H7 (cell line): Measurements from ENCODE around the gene EXOSC2. TPM values are rescaled to one million over a fixed set of nuclear protein-coding genes. Genes with fewer than 3 reads are reported as not detected.
"Not testable (repeated sequence)": the region's sequence is repeated elsewhere in the genome, so short reads cannot be mapped to it uniquely, and the experiment has no call there.

ENCODE experiments used
- DNase-seq: peaks from one replicate; pipeline ENCODE4 v3.0.0; 2012
- H3K27me3 ChIP-seq: 2 replicates; pipeline ENCODE4 v1.6.0; 2011; ENCODE audit warnings: mild to moderate bottlenecking, low read length; ENCODE audit not compliant: control insufficient read depth, insufficient read depth
- H3K36me3 ChIP-seq: replicated peaks from 2 replicates; pipeline ENCODE4 v1.5.1; 2011; ENCODE audit warnings: low read length; ENCODE audit not compliant: control insufficient read depth, insufficient read depth
- H3K4me3 ChIP-seq: 2 replicates; pipeline ENCODE4 v1.5.1; 2011; ENCODE audit warnings: low read depth, mild to moderate bottlenecking, control low read depth, low read length, moderate library complexity; ENCODE audit not compliant: insufficient read depth
- total RNA-seq: library from RNA; depleted of rRNA; stranded (reverse); fragments of >200 nt; shearing (Covaris generic); gene quantifications from 2 replicates; pipeline ENCODE4 v1.2.3, GENCODE V29; 2014

The EXOSC2 gene
- total RNA-seq, 1 experiment from 2014 or later, result 61.9 TPM

DNA sequence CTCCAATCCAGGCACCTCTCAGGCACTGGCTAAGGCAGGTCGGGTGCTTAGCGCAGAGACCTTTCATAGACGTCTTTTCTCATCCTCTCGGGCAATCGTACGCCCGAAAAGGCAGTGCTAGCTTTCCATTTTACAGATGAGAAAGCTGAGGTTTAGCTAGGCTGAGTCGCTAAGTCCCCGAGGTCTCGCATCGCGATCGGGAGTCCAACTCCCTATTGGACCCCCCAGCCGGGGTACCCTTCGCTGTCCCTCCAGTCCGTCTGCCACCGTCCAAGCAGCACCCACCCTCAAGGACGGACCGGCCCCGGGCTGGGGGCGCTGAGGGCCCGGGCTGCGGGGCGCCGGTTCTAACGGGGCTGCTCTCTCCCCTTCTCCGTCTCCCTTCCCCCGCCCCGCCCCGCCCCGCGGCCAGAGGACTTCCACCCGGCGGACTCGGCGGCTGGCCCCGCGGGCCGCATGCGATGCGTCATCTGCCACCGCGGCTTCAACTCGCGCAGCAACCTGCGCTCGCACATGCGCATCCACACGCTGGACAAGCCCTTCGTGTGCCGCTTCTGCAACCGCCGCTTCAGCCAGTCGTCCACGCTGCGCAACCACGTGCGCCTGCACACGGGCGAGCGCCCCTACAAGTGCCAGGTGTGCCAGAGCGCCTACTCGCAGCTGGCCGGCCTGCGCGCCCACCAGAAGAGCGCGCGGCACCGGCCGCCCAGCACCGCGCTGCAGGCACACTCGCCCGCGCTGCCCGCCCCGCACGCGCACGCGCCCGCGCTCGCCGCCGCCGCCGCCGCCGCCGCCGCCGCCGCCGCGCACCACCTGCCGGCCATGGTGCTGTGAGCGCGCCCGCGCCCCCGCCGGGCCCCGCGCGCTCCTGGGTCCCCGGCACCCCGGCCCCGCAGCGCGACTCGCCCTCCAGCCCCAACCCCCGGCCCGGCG, 12.5 kb upstream of the EXOSC2 start:
- no peaks in the 10 kb centered on the region for H3K36me3 ChIP-seq
- peak; percentile 94 for DNase-seq
- H3K27me3 ChIP-seq, result peaks cover 34% of the 10 kb centered on the region
- peak overlapping the region; percentile 69 for H3K4me3 ChIP-seq

DNA sequence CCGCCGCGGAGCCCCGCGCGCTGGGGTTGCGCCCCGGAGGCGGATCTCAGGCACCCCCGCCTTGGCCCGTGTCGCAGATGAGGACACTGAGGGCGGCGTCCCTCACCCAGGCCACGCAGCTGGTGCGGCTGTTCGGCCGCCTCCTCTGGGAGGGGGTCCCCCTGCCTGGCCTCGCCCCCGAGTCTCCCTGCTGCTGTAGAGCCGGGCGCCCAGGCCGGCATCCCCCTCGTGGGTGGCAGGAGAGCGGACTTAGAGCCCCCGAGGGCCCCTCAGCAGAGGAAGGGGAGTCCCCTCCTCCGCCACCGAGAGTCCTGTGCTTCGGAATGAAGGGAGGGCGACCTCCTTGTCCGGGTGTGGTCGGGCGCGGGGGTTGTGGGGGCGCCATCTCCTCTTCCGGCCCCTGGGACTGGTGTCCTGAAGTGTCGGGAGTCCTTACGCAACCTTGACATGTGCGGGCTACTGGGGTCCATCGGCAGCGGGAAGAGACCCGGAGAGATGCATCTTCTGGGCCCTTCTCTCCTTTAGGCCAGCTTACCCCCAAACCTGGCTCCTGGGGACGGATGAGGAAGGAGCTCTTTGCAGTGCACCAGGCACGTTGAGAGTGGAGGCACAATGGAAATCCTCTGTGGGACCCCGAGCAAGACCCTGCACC, 11.7 kb upstream of the EXOSC2 start:
- peak; percentile 88 for DNase-seq
- Histone ChIP-seq H3K27me3 (peaks cover 34% of the 10 kb centered on the region), H3K36me3 (no peaks in the 10 kb centered on the region), H3K4me3 (peak overlapping the region; percentile 60)

DNA sequence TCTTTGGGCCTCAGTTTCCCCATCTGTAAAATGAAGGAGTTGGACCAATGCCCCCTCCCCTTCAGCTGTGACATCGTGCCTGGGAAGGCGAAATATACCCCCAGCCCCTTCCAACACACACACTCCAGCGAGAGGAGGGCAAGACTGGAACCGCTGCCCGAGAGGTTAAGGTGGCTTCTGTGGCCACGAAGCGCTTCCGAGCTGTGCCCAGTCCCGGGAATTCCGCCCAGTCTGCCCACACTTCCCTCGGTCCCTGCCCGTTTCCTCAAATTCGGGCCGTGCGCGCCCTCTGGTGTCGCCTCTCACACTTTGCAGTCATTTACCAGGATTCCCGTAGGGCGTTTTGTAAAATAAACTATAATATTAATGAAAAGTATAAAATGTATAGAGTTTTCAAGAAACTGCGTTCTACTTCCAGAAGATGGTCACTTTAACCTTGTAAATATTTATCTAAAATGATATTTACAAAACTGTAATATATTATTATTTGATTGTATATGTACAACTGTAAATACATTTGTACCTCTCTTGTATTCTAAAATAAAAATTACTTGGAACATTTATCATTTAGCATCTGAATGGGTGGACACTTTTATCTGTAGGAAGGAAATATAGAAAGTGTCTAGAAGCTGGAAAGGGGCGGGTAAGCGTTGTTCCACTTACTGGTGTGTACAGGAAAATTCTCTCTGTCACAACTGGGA, 11.0 kb upstream of the EXOSC2 start:
- no peaks in the 10 kb centered on the region for H3K36me3 ChIP-seq
- peak overlapping the region; percentile 60 for H3K4me3 ChIP-seq
- peaks cover 34% of the 10 kb centered on the region for H3K27me3 ChIP-seq
- DNase-seq, result peak; percentile 90

DNA sequence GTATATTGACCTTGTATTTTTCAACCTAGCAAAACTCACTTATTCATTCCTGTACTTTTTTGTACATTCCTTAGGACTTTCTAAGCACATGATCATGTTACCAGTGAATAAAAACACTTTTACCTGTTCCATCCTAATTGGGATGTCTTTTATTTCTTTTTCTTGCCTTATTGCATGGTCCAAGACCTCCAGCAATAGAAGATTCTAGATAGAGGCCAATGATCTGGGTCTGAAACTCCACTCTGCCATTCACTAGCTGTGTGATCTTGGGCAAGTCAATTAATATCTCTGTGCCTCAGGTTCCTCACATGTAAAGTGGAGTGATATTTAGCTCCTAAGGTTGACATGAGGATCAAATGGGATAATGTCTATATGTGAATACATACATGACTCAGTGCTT, 8.5 kb upstream of the EXOSC2 start:
- Histone ChIP-seq H3K36me3 (no peaks in the 10 kb centered on the region), H3K27me3 (peaks cover 20% of the 10 kb centered on the region)
- no peak for DNase-seq

DNA sequence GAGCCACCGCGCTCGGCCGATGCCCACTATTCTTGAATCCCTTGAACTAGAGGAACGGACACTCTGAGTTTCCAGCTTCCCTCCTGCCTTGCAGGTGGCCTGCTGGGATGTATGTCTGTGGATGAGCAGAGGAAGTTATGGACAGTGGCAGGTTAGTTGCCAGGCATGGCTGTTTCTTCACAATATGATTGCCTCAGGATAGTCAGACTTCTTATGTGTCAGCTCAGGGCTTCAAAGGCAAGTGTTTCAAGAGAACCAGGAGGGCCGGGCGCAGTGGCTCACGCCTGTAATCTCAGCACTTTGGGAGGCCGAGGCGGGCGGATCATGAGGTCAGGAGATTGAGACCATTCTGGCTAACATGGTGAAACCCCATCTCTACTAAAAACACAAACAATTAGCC, 7.6 kb upstream of the EXOSC2 start:
- not testable (repeated sequence) for H3K36me3 ChIP-seq, DNase-seq, H3K4me3 ChIP-seq
- peaks cover 13% of the 10 kb centered on the region for H3K27me3 ChIP-seq

More for the DNA sequence above, 8.5 kb upstream of the EXOSC2 start:
- H3K4me3 ChIP-seq, result no peak overlapping the region

DNA sequence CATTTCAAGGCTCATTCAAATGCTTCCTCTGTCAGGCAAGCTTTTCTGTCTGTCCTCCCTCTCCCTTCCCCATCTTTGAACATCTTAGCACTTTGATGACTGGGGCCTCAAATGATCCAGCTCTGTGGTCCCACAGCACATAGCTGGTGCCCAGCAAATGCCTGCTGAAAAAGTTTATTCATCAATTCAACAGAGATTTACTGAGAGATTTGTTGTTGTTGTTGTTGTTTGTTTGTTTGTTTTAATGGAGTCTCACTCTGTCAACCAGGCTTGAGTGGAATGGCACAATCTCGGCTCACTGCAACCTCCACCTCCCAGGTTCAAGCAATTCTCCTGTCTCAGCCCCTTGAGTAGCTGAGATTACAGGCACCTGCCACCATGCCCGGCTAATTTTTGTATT, 6.0 kb upstream of the EXOSC2 start:
- no peaks in the 10 kb centered on the region; the same call in 1 of the 2 replicates for H3K27me3 ChIP-seq
- DNase-seq, result no peak
- H3K36me3 ChIP-seq, result no peaks in the 10 kb centered on the region
- no peak overlapping the region for H3K4me3 ChIP-seq

DNA sequence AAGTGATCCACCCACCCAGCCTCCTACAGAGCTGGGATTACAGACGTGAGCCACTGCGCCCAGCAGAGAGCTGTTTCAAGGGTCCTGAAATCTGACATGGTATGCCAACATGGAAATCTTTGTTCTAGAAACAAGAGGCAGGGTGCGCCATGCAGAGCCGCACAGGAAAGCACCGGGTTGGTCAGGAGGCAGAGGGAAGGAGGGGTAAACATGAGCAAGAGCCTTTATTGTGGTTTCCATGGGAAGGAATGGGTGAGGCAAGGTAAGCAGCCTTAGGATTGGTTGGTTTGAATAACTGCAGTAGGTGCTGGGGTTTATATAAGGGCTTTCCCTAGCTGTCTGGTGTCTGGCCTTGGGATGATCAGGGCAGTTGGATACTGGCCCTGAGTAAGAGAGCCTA, 5.5 kb upstream of the EXOSC2 start:
- Histone ChIP-seq H3K4me3 (no peak overlapping the region), H3K36me3 (no peaks in the 10 kb centered on the region), H3K27me3 (no peaks in the 10 kb centered on the region; the same call in 1 of the 2 replicates)
- no peak for DNase-seq

DNA sequence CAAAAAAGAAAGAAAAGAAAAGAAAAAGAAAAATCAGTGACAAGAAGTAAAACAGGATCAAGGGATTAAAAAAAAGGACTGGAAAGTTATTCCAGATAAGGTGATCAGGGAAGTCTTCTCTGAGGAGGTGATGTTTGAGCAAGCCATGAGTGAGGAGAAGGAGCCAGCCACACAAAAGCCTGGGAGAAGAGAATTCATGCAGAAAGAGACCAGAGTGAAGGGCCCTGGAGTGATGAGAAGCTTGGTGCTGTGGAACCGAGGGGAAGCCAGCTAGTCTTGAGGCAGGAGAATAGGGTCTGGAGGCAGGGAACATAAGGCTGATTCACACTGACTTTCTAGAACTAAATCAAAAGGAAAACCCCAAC, 4.0 kb upstream of the EXOSC2 start:
- H3K27me3 ChIP-seq, result no peaks in the 10 kb centered on the region
- DNase-seq, result peak; percentile 28
- no peak overlapping the region for H3K4me3 ChIP-seq
- no peaks in the 10 kb centered on the region for H3K36me3 ChIP-seq

DNA sequence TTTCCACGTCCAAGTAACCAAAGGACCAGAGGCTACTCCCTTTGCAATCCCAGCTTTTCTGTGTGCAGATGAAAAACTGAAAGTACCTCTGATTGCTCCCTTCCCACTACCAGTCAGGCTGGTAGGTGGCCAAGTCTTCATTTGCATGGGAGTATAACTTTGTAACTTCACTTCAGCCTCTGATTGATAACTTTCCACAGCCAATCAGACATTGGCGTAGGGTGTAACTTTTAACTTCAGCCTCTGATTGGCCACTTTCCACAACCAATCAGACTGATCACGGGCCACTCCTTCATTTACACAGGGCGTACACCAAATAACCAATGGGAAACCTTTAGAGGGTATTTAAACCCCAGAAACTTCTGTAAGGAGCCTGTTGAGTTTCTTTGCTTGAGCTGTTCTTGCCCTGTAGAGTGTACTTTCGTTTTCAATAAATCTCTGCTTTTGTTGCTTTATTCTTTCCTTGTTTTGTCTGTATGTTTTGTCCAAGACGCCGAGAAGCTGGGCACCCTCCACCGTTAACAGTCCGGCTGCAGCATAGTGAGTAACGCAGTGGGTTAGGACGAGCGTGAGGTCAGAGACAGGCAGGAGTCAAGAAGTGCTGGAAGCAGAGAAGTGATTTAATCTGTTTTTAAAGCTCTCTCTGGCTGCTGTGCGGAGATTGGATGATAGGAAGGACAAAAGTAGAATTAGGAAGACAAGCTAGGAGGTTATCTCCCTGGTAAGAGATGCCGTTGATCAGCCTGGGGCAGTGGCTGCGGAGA, 3.5 kb upstream of the EXOSC2 start:
- Histone ChIP-seq H3K27me3 (no peaks in the 10 kb centered on the region), H3K36me3 (peaks cover 1% of the 10 kb centered on the region), H3K4me3 (0 out of 2 replicates have a peak overlapping the region, but pooled peaks have one; percentile 8)
- peak; percentile 86 for DNase-seq

DNA sequence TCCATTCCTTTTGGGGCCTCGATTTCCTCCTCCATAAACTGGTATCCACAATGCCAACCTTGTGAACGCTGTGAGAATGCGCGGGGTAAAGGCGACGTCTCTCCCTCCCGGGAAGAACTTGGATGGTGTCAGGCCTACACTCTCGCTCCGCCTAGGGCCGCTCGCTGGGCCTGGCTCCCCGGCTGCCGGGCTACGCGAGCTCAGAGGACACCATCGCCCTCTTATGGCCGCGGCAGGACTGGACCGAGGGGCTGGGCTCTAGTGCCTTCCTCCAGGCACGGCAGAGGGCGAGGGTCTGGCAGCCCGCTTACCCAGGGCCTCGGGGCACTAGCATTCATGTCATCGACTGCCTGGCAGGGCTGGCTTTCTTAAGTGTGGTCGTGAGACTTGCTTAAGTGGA, 1.3 kb upstream of the EXOSC2 start:
- peak; percentile 93 for DNase-seq
- H3K36me3 ChIP-seq, result peaks cover 18% of the 10 kb centered on the region
- H3K4me3 ChIP-seq, result peak overlapping the region; percentile 48
- H3K27me3 ChIP-seq, result no peaks in the 10 kb centered on the region

DNA sequence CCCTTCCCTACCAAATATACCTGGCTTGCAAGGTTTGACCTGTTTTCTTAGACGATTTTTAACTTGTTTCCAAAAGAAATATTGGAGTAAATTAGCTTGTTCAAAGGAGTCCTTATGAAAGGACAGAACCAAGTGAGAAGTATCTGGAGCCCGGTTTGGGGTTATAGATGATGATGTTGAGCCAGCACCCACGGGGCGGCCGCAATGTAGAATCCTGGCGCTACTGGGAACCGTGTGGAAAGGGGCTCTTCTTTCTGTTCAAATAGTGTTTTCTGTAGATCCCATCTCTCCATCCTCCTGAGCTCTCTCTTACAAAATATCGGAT, 517 bp upstream of the EXOSC2 start:
- peak; percentile 36 for DNase-seq
- Histone ChIP-seq H3K27me3 (no peaks in the 10 kb centered on the region), H3K4me3 (peak overlapping the region; percentile 48), H3K36me3 (peaks cover 22% of the 10 kb centered on the region)

DNA sequence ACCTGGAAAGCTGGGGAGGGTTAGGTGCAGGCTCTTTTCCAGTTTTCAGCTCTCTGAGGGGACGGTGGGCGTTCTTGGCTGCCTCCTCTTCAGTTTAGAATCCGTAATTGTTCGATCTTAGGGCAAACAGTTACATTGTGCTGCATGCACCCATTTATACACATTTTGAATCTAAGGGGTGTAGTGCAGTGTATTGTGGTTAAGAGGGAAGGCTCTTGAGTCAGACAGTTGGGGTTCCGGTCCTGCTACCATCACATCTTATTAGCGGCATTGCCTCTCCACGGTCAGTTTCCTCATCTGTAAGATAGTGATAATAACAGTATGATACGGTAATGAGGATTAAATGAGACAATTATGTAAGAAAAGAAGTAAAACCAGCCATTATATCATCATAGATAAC, 625 bp downstream of the EXOSC2 start:
- H3K4me3 ChIP-seq, result peak overlapping the region; percentile 96
- H3K27me3 ChIP-seq, result no peaks in the 10 kb centered on the region
- H3K36me3 ChIP-seq, result peaks cover 30% of the 10 kb centered on the region
- DNase-seq, result no peak

DNA sequence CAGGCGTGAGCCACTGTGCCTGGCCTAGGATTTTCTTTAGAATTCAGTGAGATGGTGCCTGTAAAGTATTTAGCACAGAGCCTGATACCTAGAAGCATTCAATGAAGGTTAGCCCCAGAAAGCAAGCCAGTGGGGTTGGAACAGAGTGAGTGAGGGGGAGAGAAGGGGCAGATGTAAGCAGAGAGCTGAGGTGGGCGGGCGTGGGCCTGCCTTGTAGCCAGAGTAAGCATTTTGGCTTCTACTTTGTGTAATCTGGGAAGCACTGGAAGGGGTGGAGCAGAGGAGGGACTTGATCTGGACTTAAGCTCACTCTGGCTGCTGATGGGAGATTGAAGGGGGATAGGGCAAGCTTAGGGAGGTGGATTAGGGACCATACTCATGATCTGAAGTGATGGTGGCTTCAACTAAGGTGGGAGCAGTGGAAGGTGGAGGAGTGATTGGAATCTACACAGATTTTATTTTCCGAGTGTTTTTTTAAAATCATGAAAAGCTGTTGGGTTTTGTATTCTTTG, 2.6 kb downstream of the EXOSC2 start:
- Histone ChIP-seq H3K4me3 (no peak overlapping the region), H3K27me3 (no peaks in the 10 kb centered on the region), H3K36me3 (peaks cover 33% of the 10 kb centered on the region)
- no peak for DNase-seq

DNA sequence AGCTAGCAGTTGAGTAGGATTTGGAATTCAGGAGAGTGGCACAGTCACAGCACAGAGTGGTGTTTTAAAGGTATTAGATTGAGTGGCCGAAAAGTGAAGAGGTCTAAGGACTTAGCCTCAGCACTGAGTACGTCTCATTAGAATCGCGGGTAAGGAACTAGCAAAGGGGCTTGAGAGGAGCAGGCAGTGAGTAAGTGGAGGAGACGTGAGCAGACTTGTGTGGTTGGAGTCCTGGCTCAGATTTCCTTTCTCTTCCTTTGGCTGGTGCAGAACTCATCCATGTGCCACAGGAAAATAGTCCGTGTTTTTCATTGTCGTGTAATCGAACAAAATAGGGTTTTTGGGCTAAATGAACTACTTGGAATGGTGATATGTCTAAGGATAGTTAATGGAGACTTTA, 3.4 kb downstream of the EXOSC2 start:
- H3K4me3 ChIP-seq, result no peak overlapping the region
- H3K36me3 ChIP-seq, result peaks cover 41% of the 10 kb centered on the region
- no peak for DNase-seq
- no peaks in the 10 kb centered on the region for H3K27me3 ChIP-seq
